ENCODE results near the gene TMEM259.
"Not testable (repeated sequence)": the region's sequence is repeated elsewhere in the genome, so short reads cannot be mapped to it uniquely, and the experiment has no call there.

The TMEM259 gene

GRCh38 chr19:1039646-1040475, 18.9 kb upstream of the TMEM259 start, which contains the start of gene ABCA7:
Gene ABCA7 (plus strand): TSS chr19:1040107. CDS start chr19:1041362, 1,255 bp downstream.
- DNase-seq (ENCODE audit: low spot score) = peak; percentile 98

GRCh38 chr19:1038978-1039645, 18.2 kb upstream of the TMEM259 start:
- DNase-seq (ENCODE audit: low spot score) = no peak

- no peak for DNase-seq (ENCODE audit: low spot score)
Measured at GRCh38 chr19:1037621-1038064, 16.7 kb upstream of the TMEM259 start.

- no peak for DNase-seq (ENCODE audit: low spot score)
Measured at GRCh38 chr19:1035998-1036621, 15.2 kb upstream of the TMEM259 start.

GRCh38 chr19:1032264-1032867, 11.4 kb upstream of the TMEM259 start:
- DNase-seq (ENCODE audit: low spot score) = no peak

GRCh38 chr19:1028062-1028926, 7.4 kb upstream of the TMEM259 start:
- DNase-seq (ENCODE audit: low spot score) = peak; percentile 90

- no peak for DNase-seq (ENCODE audit: low spot score)
Measured at GRCh38 chr19:1027650-1028061, 6.7 kb upstream of the TMEM259 start.

- no peak for DNase-seq (ENCODE audit: low spot score)
Measured at GRCh38 chr19:1026783-1027649, 6.1 kb upstream of the TMEM259 start.

- peak; percentile 92 for DNase-seq (ENCODE audit: low spot score)
Measured at GRCh38 chr19:1025960-1026782, 5.2 kb upstream of the TMEM259 start, which contains the start of gene CNN2. Gene CNN2 (plus strand): TSS chr19:1026608. CDS start chr19:1026662, 54 bp downstream.

GRCh38 chr19:1025080-1025479, 4.2 kb upstream of the TMEM259 start:
- DNase-seq (ENCODE audit: low spot score) = not testable (repeated sequence)

GRCh38 chr19:1023883-1024188, 2.9 kb upstream of the TMEM259 start:
- DNase-seq (ENCODE audit: low spot score) = not testable (repeated sequence)

- peak; percentile 64 for DNase-seq (ENCODE audit: low spot score)
Measured at GRCh38 chr19:1019980-1020867, 699 bp downstream of the TMEM259 start.

GRCh38 chr19:1019616-1019961, 1.3 kb downstream of the TMEM259 start:
- DNase-seq (ENCODE audit: low spot score) = no peak

- DNase-seq (ENCODE audit: low spot score) = no peak
Measured at GRCh38 chr19:1018932-1019615, 1.8 kb downstream of the TMEM259 start.

- DNase-seq (ENCODE audit: low spot score) = no peak
Measured at GRCh38 chr19:1018393-1018792, 2.5 kb downstream of the TMEM259 start.

GRCh38 chr19:1017906-1018305, 3.0 kb downstream of the TMEM259 start:
- no peak for DNase-seq (ENCODE audit: low spot score)

GRCh38 chr19:1017115-1017905, 3.6 kb downstream of the TMEM259 start:
- no peak for DNase-seq (ENCODE audit: low spot score)
